ENCODE data around the gene PCNX3. TPM values are rescaled to one million over a fixed set of nuclear protein-coding genes. Genes with fewer than 3 reads are reported as not detected.
A peak's percentile ranks its signal among the peaks of the same experiment; 100 is the strongest.

Gene PCNX3
- total and polyA plus RNA-seq, 2 of the 13 experiments (the other 11 are each of a cell fraction or from before 2014, with no cell fraction given), result 16.2 to 23.0 TPM

GRCh38 chr11:65615229-65615949 lies at the start of gene PCNX3 (continued):
- TF ChIP-seq CREM (IDR thresholded peaks at IDR 0.05) (peak; percentile 97), CREM (CRISPR knock-in tag; IDR thresholded peaks at IDR 0.05) (no peak), CBX1 (IDR thresholded peaks at IDR 0.05; ENCODE audit: low read depth) (no peak), GTF3A (CRISPR knock-in tag; conservative IDR thresholded peaks at IDR 0.05) (0 out of 2 replicates have a peak, but pooled peaks have one; percentile 3), PHF21A (CRISPR knock-in tag; IDR thresholded peaks at IDR 0.05) (peak; percentile 83; the same call in 1 of the 2 replicates), NFIC (IDR thresholded peaks at IDR 0.05; ENCODE audit: low read length) (no peak), KIAA2018 (CRISPR knock-in tag; IDR thresholded peaks at IDR 0.05; ENCODE audit: borderline replicate concordance) (no peak), POLR2AphosphoS2 (IDR thresholded peaks at IDR 0.05; ENCODE audit: low read depth, low read length) (peak; percentile 93), HNRNPUL1 (IDR thresholded peaks at IDR 0.05; ENCODE audit: low read depth, low read length) (no peak), NFYC (CRISPR knock-in tag; IDR thresholded peaks at IDR 0.05) (peak; percentile 98), POGZ (CRISPR knock-in tag; IDR thresholded peaks at IDR 0.05) (0 out of 2 replicates have a peak, but pooled peaks have one; percentile 1), ZNF329 (CRISPR knock-in tag; IDR thresholded peaks at IDR 0.05; ENCODE audit: low read depth) (no peak), NR1H2 (CRISPR knock-in tag; IDR thresholded peaks at IDR 0.05; ENCODE audit: borderline replicate concordance, low read depth) (no peak), AHR (CRISPR knock-in tag; IDR thresholded peaks at IDR 0.05) (no peak), ELF1 (CRISPR knock-in tag; IDR thresholded peaks at IDR 0.05) (peak; percentile 88), THAP8 (CRISPR knock-in tag; IDR thresholded peaks at IDR 0.05; ENCODE audit: borderline replicate concordance) (no peak), TBX3 (IDR thresholded peaks at IDR 0.05; ENCODE audit: borderline replicate concordance) (0 out of 2 replicates have a peak, but pooled peaks have one; percentile 52)
- TF ChIP-seq, protein P1, sequence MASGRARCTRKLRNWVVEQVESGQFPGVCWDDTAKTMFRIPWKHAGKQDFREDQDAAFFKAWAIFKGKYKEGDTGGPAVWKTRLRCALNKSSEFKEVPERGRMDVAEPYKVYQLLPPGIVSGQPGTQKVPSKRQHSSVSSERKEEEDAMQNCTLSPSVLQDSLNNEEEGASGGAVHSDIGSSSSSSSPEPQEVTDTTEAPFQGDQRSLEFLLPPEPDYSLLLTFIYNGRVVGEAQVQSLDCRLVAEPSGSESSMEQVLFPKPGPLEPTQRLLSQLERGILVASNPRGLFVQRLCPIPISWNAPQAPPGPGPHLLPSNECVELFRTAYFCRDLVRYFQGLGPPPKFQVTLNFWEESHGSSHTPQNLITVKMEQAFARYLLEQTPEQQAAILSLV (CRISPR knock-in tag; IDR thresholded peaks at IDR 0.05; ENCODE audit: borderline replicate concordance), result peak; percentile 87
- TF ChIP-seq, protein P2, sequence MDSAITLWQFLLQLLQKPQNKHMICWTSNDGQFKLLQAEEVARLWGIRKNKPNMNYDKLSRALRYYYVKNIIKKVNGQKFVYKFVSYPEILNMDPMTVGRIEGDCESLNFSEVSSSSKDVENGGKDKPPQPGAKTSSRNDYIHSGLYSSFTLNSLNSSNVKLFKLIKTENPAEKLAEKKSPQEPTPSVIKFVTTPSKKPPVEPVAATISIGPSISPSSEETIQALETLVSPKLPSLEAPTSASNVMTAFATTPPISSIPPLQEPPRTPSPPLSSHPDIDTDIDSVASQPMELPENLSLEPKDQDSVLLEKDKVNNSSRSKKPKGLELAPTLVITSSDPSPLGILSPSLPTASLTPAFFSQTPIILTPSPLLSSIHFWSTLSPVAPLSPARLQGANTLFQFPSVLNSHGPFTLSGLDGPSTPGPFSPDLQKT (CRISPR knock-in tag; IDR thresholded peaks at IDR 0.05; ENCODE audit: borderline replicate concordance), result no peak
